WTC11 (cell line): ENCODE data around the gene SNX24. TPM values are rescaled to one million over a fixed set of nuclear protein-coding genes. Genes with fewer than 3 reads are reported as not detected.

Source experiments
- ATAC-seq: fragments of 200-7000 bp; cut with Tn5 transposase; 2 replicates; pipeline ENCODE4 v1.10.0; 2021; ENCODE audit warnings: mild to moderate bottlenecking, moderate library complexity
- CTCF ChIA-PET: fragments of 300-600 bp; sonication (Branson Sonifier 250); formaldehyde crosslinking; loops from one replicate; lab custom pipeline; 2021; ENCODE audit warnings: antibody characterized with exemption; lab: Charles Lee
- POLR2A ChIA-PET: fragments of 350-600 bp; sonication (Branson Sonifier 250); formaldehyde crosslinking; loops from one replicate; lab custom pipeline; 2021; ENCODE audit warnings: antibody characterized with exemption; lab: Charles Lee
- DNase-seq: peaks from one replicate; pipeline ENCODE4 v3.0.0; 2021; ENCODE audit warnings: low spot score
- H3K27ac Mint-ChIP-seq: 2 replicates; pipeline ENCODE4 v1.8.0; 2021; ENCODE audit warnings: mixed read lengths
- H3K27me3 Mint-ChIP-seq: 2 replicates; pipeline ENCODE4 v1.8.0; 2021; ENCODE audit warnings: low read depth, mild to moderate bottlenecking, moderate library complexity, mixed read lengths
- H3K36me3 Mint-ChIP-seq: 2 replicates; pipeline ENCODE4 v1.8.0; 2021; ENCODE audit warnings: mixed read lengths
- H3K4me1 Mint-ChIP-seq: 2 replicates; pipeline ENCODE4 v1.8.0; 2022; ENCODE audit warnings: mixed read lengths
- H3K4me3 Mint-ChIP-seq: 2 replicates; pipeline ENCODE4 v1.8.0; 2021; ENCODE audit warnings: mild to moderate bottlenecking, moderate library complexity, mixed read lengths
- H3K9me3 Mint-ChIP-seq: 2 replicates; pipeline ENCODE4 v1.8.0; 2021; ENCODE audit warnings: mixed read lengths
- AFF4 ChIP-seq: sonication (generic); formaldehyde crosslinking; IDR thresholded peaks from 2 replicates; pipeline ENCODE4 v1.8.1; 2023; ENCODE audit warnings: mild to moderate bottlenecking, missing genetic modification reagents, borderline replicate concordance
- CBFB ChIP-seq: sonication (generic); formaldehyde crosslinking; IDR thresholded peaks from 2 replicates; pipeline ENCODE4 v1.8.1; 2022; ENCODE audit warnings: mild to moderate bottlenecking, low read depth, missing genetic modification reagents
- EMX1 ChIP-seq: fragments of 250-450 bp; sonication (Bioruptor Pico); IDR thresholded peaks from 2 replicates; pipeline ENCODE4 v1.8.0; 2021; ENCODE audit warnings: mild to moderate bottlenecking
- ESRRA ChIP-seq: sonication (generic); formaldehyde crosslinking; IDR thresholded peaks from 2 replicates; pipeline ENCODE4 v1.8.1; 2022; ENCODE audit warnings: mild to moderate bottlenecking, missing genetic modification reagents, borderline replicate concordance
- ETV6 ChIP-seq: sonication (generic); formaldehyde crosslinking; IDR thresholded peaks from 2 replicates; pipeline ENCODE4 v1.8.1; 2022; ENCODE audit warnings: mild to moderate bottlenecking, missing genetic modification reagents
- FOXK1 ChIP-seq: sonication (generic); formaldehyde crosslinking; IDR thresholded peaks from 2 replicates; pipeline ENCODE4 v1.8.0; 2022; ENCODE audit warnings: mild to moderate bottlenecking, moderate library complexity, missing genetic modification reagents
- GABPB1 ChIP-seq: sonication (generic); formaldehyde crosslinking; IDR thresholded peaks from 2 replicates; pipeline ENCODE4 v1.8.1; 2023; ENCODE audit warnings: mild to moderate bottlenecking, missing genetic modification reagents
- GTF2I ChIP-seq: fragments of 250-450 bp; sonication (Bioruptor Pico); conservative IDR thresholded peaks from 2 replicates; pipeline ENCODE4 v1.4.0; 2021; ENCODE audit warnings: mild to moderate bottlenecking
- HMGA2 ChIP-seq: fragments of 250-450 bp; sonication (Bioruptor Pico); IDR thresholded peaks from 2 replicates; pipeline ENCODE4 v1.4.0; 2021; ENCODE audit warnings: mild to moderate bottlenecking, moderate library complexity
- IRF2 ChIP-seq: sonication (generic); formaldehyde crosslinking; IDR thresholded peaks from 2 replicates; pipeline ENCODE4 v1.8.0; 2022; ENCODE audit warnings: low read depth, missing genetic modification reagents, borderline replicate concordance
- JUN ChIP-seq: sonication (generic); formaldehyde crosslinking; IDR thresholded peaks from 2 replicates; pipeline ENCODE4 v1.8.0; 2023; ENCODE audit warnings: mild to moderate bottlenecking, missing genetic modification reagents
- KAT7 ChIP-seq: sonication (generic); formaldehyde crosslinking; IDR thresholded peaks from 2 replicates; pipeline ENCODE4 v1.8.1; 2023; ENCODE audit warnings: missing genetic modification reagents, mild to moderate bottlenecking, borderline replicate concordance
- MAX ChIP-seq: sonication (generic); formaldehyde crosslinking; IDR thresholded peaks from 2 replicates; pipeline ENCODE4 v1.8.0; 2022; ENCODE audit warnings: mild to moderate bottlenecking, missing genetic modification reagents
- NR3C1 ChIP-seq: sonication (generic); formaldehyde crosslinking; conservative IDR thresholded peaks from 2 replicates; pipeline ENCODE4 v1.8.1; 2023; ENCODE audit warnings: low read depth, mild to moderate bottlenecking, missing genetic modification reagents
- SMAD3 ChIP-seq: sonication (generic); formaldehyde crosslinking; IDR thresholded peaks from 2 replicates; pipeline ENCODE4 v1.8.0; 2022; ENCODE audit warnings: missing genetic modification reagents, mild to moderate bottlenecking, borderline replicate concordance
- TCF7 ChIP-seq: sonication (generic); formaldehyde crosslinking; IDR thresholded peaks from 2 replicates; pipeline ENCODE4 v1.8.0; 2022; ENCODE audit warnings: mild to moderate bottlenecking, low read depth, missing genetic modification reagents, moderate library complexity
- TP53 ChIP-seq: sonication (generic); formaldehyde crosslinking; IDR thresholded peaks from 2 replicates; pipeline ENCODE4 v1.8.1; 2023; ENCODE audit warnings: mild to moderate bottlenecking, missing genetic modification reagents
- USF2 ChIP-seq: sonication (generic); formaldehyde crosslinking; IDR thresholded peaks from 2 replicates; pipeline ENCODE4 v1.8.1; 2023; ENCODE audit warnings: mild to moderate bottlenecking, missing genetic modification reagents, moderate library complexity
- ZMAT4 ChIP-seq: fragments of 250-450 bp; sonication (Bioruptor Pico); IDR thresholded peaks from 2 replicates; pipeline ENCODE4 v1.9.0; 2021; ENCODE audit warnings: mild to moderate bottlenecking
- ZNF121 ChIP-seq: sonication (generic); formaldehyde crosslinking; IDR thresholded peaks from 2 replicates; pipeline ENCODE4 v1.8.0; 2023; ENCODE audit warnings: missing genetic modification reagents
- ZNF219 ChIP-seq: sonication (generic); formaldehyde crosslinking; IDR thresholded peaks from 2 replicates; pipeline ENCODE4 v1.8.0; 2023; ENCODE audit warnings: missing genetic modification reagents, mild to moderate bottlenecking, borderline replicate concordance
- ZNF425 ChIP-seq: fragments of 250-450 bp; sonication (Bioruptor Pico); conservative IDR thresholded peaks from 2 replicates; pipeline ENCODE4 v1.9.0; 2021; ENCODE audit warnings: mild to moderate bottlenecking
- ZNF532 ChIP-seq: fragments of 250-450 bp; sonication (Bioruptor Pico); IDR thresholded peaks from 2 replicates; pipeline ENCODE4 v1.9.0; 2021; ENCODE audit warnings: mild to moderate bottlenecking, borderline replicate concordance
- total RNA-seq: library from RNA; stranded (reverse); gene quantifications from 3 replicates; pipeline ENCODE4 v1.2.3, GENCODE V29; 2021

Gene SNX24
- total RNA-seq, 1 experiment from 2014 or later: 15.5 TPM

- H3K27me3 Mint-ChIP-seq: no peaks in the 10 kb centered on the region
- no peak overlapping the region for H3K4me3 Mint-ChIP-seq
- no peaks in the 10 kb centered on the region for H3K9me3 Mint-ChIP-seq
- H3K27ac Mint-ChIP-seq: no peak overlapping the region
- POLR2A ChIA-PET: no interaction called here
- ATAC-seq: no peak
- CTCF ChIA-PET: no interaction called here
- no peak for TF ChIP-seq TCF7 (CRISPR knock-in tag)
- no peak for TF ChIP-seq EMX1 (CRISPR knock-in tag)
- TF ChIP-seq GTF2I (CRISPR knock-in tag): no peak
- no peak for TF ChIP-seq ETV6 (CRISPR knock-in tag)
- no peak for TF ChIP-seq SMAD3 (CRISPR knock-in tag)
- no peak for TF ChIP-seq USF2
- no peak for TF ChIP-seq KAT7 (CRISPR knock-in tag)
- no peak for TF ChIP-seq HMGA2 (CRISPR knock-in tag)
- no peak for TF ChIP-seq CBFB (CRISPR knock-in tag)
- TF ChIP-seq ZNF425 (CRISPR knock-in tag): no peak
- no peak for TF ChIP-seq ZNF121 (CRISPR knock-in tag)
- TF ChIP-seq ZNF532 (CRISPR knock-in tag): no peak
- no peak for TF ChIP-seq ESRRA (CRISPR knock-in tag)
- H3K36me3 Mint-ChIP-seq: no peaks in the 10 kb centered on the region
- DNase-seq: no peak
- H3K4me1 Mint-ChIP-seq: peaks cover 29% of the 10 kb centered on the region
Measured at GRCh38 chr5:122940890-122941289, 95.5 kb downstream of the SNX24 start.

- no peaks in the 10 kb centered on the region for H3K9me3 Mint-ChIP-seq
- H3K4me1 Mint-ChIP-seq: peaks cover 24% of the 10 kb centered on the region
- H3K27me3 Mint-ChIP-seq: no peaks in the 10 kb centered on the region
- no peak overlapping the region for H3K4me3 Mint-ChIP-seq
- H3K36me3 Mint-ChIP-seq: no peaks in the 10 kb centered on the region
- ChIA-PET CTCF (no interaction called here), POLR2A (no interaction called here)
- no peak for DNase-seq
- no peak for ATAC-seq
- no peak overlapping the region for H3K27ac Mint-ChIP-seq
- TF ChIP-seq CBFB (CRISPR knock-in tag) (no peak), ZNF219 (CRISPR knock-in tag) (no peak), TP53 (no peak), NR3C1 (CRISPR knock-in tag) (no peak), GABPB1 (no peak), MAX (CRISPR knock-in tag) (no peak), JUN (CRISPR knock-in tag) (no peak), ZMAT4 (no peak), AFF4 (CRISPR knock-in tag) (no peak), IRF2 (CRISPR knock-in tag) (no peak), FOXK1 (CRISPR knock-in tag) (no peak), ESRRA (CRISPR knock-in tag) (no peak)
Measured at GRCh38 chr5:122941737-122942136, 96.3 kb downstream of the SNX24 start.
